A204.1 (cell line): ENCODE data around the gene DNAJC5G.
"Not testable (repeated sequence)": the region's sequence is repeated elsewhere in the genome, so short reads cannot be mapped to it uniquely, and the experiment has no call there.

Experiments
- FAIRE-seq: peaks from 2 replicates; lab custom pipeline; 2012; peaks lifted over from hg19 to GRCh38; lab: Jason Lieb, UNC

Gene DNAJC5G

GRCh38 chr2:27309651-27310050 lies 34.4 kb downstream of the DNAJC5G start:
- no peak for FAIRE-seq

- FAIRE-seq: no peak
These were observed 36.9 kb downstream of the DNAJC5G start for GRCh38 chr2:27312152-27312551.

GRCh38 chr2:27313882-27314645 lies 38.8 kb downstream of the DNAJC5G start:
- no peak for FAIRE-seq

- FAIRE-seq: no peak
These were observed 39.5 kb downstream of the DNAJC5G start for GRCh38 chr2:27314709-27315108.

- no peak for FAIRE-seq
These were observed 39.9 kb downstream of the DNAJC5G start for GRCh38 chr2:27315122-27315521.

GRCh38 chr2:27316655-27317412 lies 41.6 kb downstream of the DNAJC5G start:
- FAIRE-seq: no peak

GRCh38 chr2:27319839-27320238 lies 44.6 kb downstream of the DNAJC5G start:
- FAIRE-seq: not testable (repeated sequence)

GRCh38 chr2:27320958-27321543 lies 45.8 kb downstream of the DNAJC5G start:
- no peak for FAIRE-seq

GRCh38 chr2:27322301-27322765 lies 47.1 kb downstream of the DNAJC5G start:
- FAIRE-seq: no peak

GRCh38 chr2:27322766-27323595 lies 47.7 kb downstream of the DNAJC5G start, which contains the start of gene MPV17:
Gene MPV17, minus strand, starts transcription at chr2:27323097. Its CDS starts 580 bp downstream, at chr2:27322517.
- no peak for FAIRE-seq

- FAIRE-seq: no peak
These were observed 48.5 kb downstream of the DNAJC5G start for GRCh38 chr2:27323596-27324285.

- no peak for FAIRE-seq
These were observed 49.5 kb downstream of the DNAJC5G start for GRCh38 chr2:27324720-27325119.
